HG03039 (cell line): ENCODE results near the gene COL6A3.
"Not testable (repeated sequence)": the region's sequence is repeated elsewhere in the genome, so short reads cannot be mapped to it uniquely, and the experiment has no call there.

Source experiments
- ATAC-seq: cut with Tn5 transposase; IDR thresholded peaks from one replicate; pipeline ENCODE4 v1.9.1; 2021; ENCODE audit warnings: mild to moderate bottlenecking, moderate library complexity; ENCODE audit not compliant: unreplicated experiment

Gene COL6A3

GRCh38 chr2:237412988-237413776, 782 bp downstream of the COL6A3 start:
- no peak for ATAC-seq

- ATAC-seq, result no peak
Observed at GRCh38 chr2:237412646-237412987, 1.3 kb downstream of the COL6A3 start.

GRCh38 chr2:237411683-237412423, 2.1 kb downstream of the COL6A3 start:
- no peak for ATAC-seq

- ATAC-seq, result no peak
Observed at GRCh38 chr2:237411092-237411601, 2.8 kb downstream of the COL6A3 start.

- not testable (repeated sequence) for ATAC-seq
Observed at GRCh38 chr2:237409263-237409662, 4.7 kb downstream of the COL6A3 start.

GRCh38 chr2:237408335-237409000, 5.5 kb downstream of the COL6A3 start:
- ATAC-seq, result no peak

- ATAC-seq, result no peak
Observed at GRCh38 chr2:237407700-237408099, 6.3 kb downstream of the COL6A3 start.

GRCh38 chr2:237406371-237406895, 7.5 kb downstream of the COL6A3 start:
- ATAC-seq, result no peak

GRCh38 chr2:237405605-237406004, 8.4 kb downstream of the COL6A3 start:
- no peak for ATAC-seq

- no peak for ATAC-seq
Observed at GRCh38 chr2:237405006-237405559, 8.9 kb downstream of the COL6A3 start.

GRCh38 chr2:237404413-237404812, 9.6 kb downstream of the COL6A3 start:
- no peak for ATAC-seq

- ATAC-seq, result no peak
Observed at GRCh38 chr2:237403024-237403882, 10.7 kb downstream of the COL6A3 start.

GRCh38 chr2:237400199-237400598, 13.8 kb downstream of the COL6A3 start:
- ATAC-seq, result no peak

- no peak for ATAC-seq
Observed at GRCh38 chr2:237397072-237397471, 16.9 kb downstream of the COL6A3 start.

- ATAC-seq, result no peak
Observed at GRCh38 chr2:237393523-237393922, 20.4 kb downstream of the COL6A3 start.

- ATAC-seq, result no peak
Observed at GRCh38 chr2:237392186-237392585, 21.8 kb downstream of the COL6A3 start.

- ATAC-seq, result no peak
Observed at GRCh38 chr2:237391140-237391539, 22.8 kb downstream of the COL6A3 start.

GRCh38 chr2:237390235-237390634, 23.7 kb downstream of the COL6A3 start:
- no peak for ATAC-seq

GRCh38 chr2:237389831-237390230, 24.1 kb downstream of the COL6A3 start:
- ATAC-seq, result no peak

- no peak for ATAC-seq
Observed at GRCh38 chr2:237388036-237388435, 25.9 kb downstream of the COL6A3 start.
